Activated CD4-positive, alpha-beta T cell treated with anti-CD3 and anti-CD28 coated beads, Interleukin-2, amount 10 ng/mL, durations not matched to agents 7 days and 5 days (primary cell): ENCODE data around the gene HSPA9. TPM values are rescaled to one million over a fixed set of nuclear protein-coding genes. Genes with fewer than 3 reads are reported as not detected.

ENCODE experiments used
- CTCF ChIA-PET: fragments of 350-600 bp; sonication (Branson Sonifier 250); formaldehyde crosslinking; loops from one replicate; lab custom pipeline; 2021; ENCODE audit warnings: antibody characterized with exemption; lab: Charles Lee
- POLR2A ChIA-PET: fragments of 350-600 bp; sonication (Branson Sonifier 250); formaldehyde crosslinking; loops from one replicate; lab custom pipeline; 2021; ENCODE audit warnings: antibody characterized with exemption; lab: Charles Lee
- DNase-seq: peaks from one replicate; pipeline ENCODE4 v3.0.0-alpha.2; 2020
- H3K27ac Mint-ChIP-seq: one replicate; pipeline ENCODE4 v1.8.0; 2021; ENCODE audit warnings: mild to moderate bottlenecking, moderate library complexity, mixed read lengths
- H3K27me3 Mint-ChIP-seq: one replicate; pipeline ENCODE4 v1.8.0; 2021; ENCODE audit warnings: mixed read lengths
- H3K36me3 Mint-ChIP-seq: one replicate; pipeline ENCODE4 v1.8.0; 2021; ENCODE audit warnings: low read depth, mixed read lengths
- H3K4me1 Mint-ChIP-seq: one replicate; pipeline ENCODE4 v1.8.0; 2021; ENCODE audit warnings: mixed read lengths
- H3K4me3 Mint-ChIP-seq: one replicate; pipeline ENCODE4 v1.8.0; 2021; ENCODE audit warnings: mild to moderate bottlenecking, moderate library complexity, mixed read lengths
- H3K9me3 Mint-ChIP-seq: one replicate; pipeline ENCODE4 v1.8.0; 2021; ENCODE audit warnings: mixed read lengths
- total RNA-seq, 2 experiments: library from RNA; stranded (reverse); gene quantifications; one replicate each; pipeline ENCODE4 v1.2.3, GENCODE V29; 2021

HSPA9 gene
- total RNA-seq: 100 to 1,000 TPM; 168 to 171 TPM

DNA sequence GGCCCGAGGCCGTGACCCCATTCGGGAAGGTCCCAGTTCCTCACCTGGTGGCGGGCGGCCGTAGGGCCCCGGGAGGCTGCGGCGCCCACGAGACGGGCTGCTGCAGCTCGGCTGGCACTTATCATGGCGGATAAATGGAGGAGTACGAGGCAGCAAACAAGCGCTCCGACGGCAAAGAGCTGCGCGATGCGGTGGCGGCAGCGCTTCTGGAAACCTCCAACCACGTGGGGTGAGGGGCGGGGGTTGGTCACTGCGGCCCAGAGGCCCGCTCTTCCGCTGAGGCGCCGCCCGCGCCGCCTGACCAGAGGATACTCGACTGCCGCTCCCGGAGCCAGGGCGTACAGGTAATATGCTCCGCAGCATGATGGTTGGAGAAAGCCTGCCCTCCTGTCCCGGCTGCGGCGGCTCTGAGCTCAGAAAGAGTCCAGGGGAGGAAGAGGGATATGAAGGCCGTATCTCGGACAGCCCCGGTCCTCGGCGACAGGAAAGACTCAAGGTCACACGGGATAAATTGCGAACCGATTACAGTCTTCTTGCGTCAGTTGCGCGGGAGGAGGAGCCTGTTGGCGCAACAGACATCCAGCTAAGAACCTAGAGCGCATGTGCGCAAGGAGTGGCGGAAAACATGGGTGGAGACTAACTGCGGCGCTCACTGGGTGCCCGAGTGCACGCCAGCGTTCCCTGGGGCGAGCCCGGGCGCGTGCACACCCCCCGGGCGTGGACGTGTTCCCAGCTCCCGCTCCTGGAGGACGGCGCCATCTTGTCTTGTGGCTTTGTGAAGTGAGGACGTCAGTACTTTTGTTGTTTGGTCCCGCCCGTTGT is at the start of gene HSPA9:
Gene HSPA9 (minus strand): TSS at position 208 of the 822 bp plus-strand sequence. CDS start 83 bp downstream, at position 125.
- no peaks in the 10 kb centered on the region for H3K9me3 Mint-ChIP-seq
- peak within 1 kb of the TSS; percentile 98 for H3K4me3 Mint-ChIP-seq
- peak; percentile 98 for DNase-seq
- CTCF ChIA-PET: interaction anchor here (0.6 to 1.7 kb wide), 9 partner anchors 10 to 731 kb away, joined by 3 to 11 read pairs (median 4); partner anchors contain the start of genes ETF1 and KDM3B
- peaks cover 40% of the 10 kb centered on the region for H3K36me3 Mint-ChIP-seq
- no peaks in the 10 kb centered on the region for H3K27me3 Mint-ChIP-seq
- peak within 1 kb of the TSS; percentile 100 for H3K27ac Mint-ChIP-seq
- peaks cover 41% of the 10 kb centered on the region for H3K4me1 Mint-ChIP-seq
- POLR2A ChIA-PET: interaction anchor here (0.6 to 1.0 kb wide), 4 partner anchors 9 to 32 kb away, joined by 3 to 6 read pairs (median 4); partner anchors contain the start of gene ETF1

DNA sequence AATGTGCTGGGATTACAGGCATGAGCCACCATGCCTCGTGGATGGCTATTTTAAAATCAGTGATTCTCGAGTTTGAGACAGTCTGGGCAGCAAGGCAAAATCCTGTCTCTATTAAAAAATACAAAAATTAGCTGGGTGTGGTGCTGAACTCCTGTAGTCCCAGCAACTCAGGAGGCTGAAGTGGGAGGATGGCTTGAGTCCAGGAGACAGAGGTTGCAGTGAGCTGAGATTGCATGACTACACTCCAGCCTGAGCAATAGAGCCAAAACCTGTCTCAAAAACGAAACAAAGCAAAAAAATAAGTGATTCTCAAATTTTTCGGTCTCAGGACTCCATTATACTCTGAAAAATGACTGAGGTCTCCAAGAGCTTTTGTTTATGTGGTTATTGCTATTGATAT is 47.9 kb upstream of the HSPA9 start:
- H3K27me3 Mint-ChIP-seq: peaks cover 30% of the 10 kb centered on the region
- no peaks in the 10 kb centered on the region for H3K9me3 Mint-ChIP-seq
- H3K4me3 Mint-ChIP-seq: no peak overlapping the region
- ChIA-PET CTCF (no interaction called here), POLR2A (no interaction called here)
- no peak for DNase-seq
- H3K27ac Mint-ChIP-seq: no peak overlapping the region
- H3K4me1 Mint-ChIP-seq: no peaks in the 10 kb centered on the region
- H3K36me3 Mint-ChIP-seq: no peaks in the 10 kb centered on the region

- H3K4me1 Mint-ChIP-seq: no peaks in the 10 kb centered on the region
- H3K4me3 Mint-ChIP-seq: no peak overlapping the region
- H3K27me3 Mint-ChIP-seq: peaks cover 22% of the 10 kb centered on the region
- ChIA-PET CTCF (no interaction called here), POLR2A (no interaction called here)
- DNase-seq: no peak
- no peaks in the 10 kb centered on the region for H3K36me3 Mint-ChIP-seq
- H3K27ac Mint-ChIP-seq: no peak overlapping the region
- H3K9me3 Mint-ChIP-seq: no peaks in the 10 kb centered on the region
Observed at GRCh38 chr5:138622051-138622450, 46.9 kb upstream of the HSPA9 start.

DNA sequence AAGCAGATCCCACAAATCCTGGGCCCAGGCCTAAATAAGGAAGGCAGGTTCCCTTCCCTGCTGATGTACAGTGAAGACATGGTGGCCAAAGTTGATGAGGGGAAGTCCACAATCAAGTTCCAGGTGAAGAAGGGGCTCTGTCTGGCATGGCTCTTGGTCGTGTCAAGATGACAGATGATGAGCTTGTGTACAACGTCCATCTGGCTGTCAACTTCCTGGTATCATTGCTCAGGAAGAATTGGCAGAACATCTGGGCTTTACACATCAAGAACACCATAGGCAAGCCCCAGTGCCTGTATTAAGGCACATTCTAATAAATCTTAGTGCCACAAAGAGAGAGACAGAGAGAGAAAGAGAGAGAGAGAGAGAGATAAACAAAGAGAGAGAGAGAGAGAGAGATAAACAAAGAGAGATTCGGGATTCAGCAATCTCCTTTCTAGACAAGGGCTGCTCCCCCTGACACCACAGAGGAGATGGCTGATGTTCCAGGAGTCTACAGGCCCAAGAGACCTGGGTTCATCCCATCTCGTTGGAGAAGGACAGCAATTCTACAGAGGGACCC is 45.5 kb upstream of the HSPA9 start:
- Mint-ChIP-seq H3K27me3 (peaks cover 20% of the 10 kb centered on the region), H3K4me1 (no peaks in the 10 kb centered on the region), H3K36me3 (no peaks in the 10 kb centered on the region), H3K4me3 (no peak overlapping the region), H3K9me3 (no peaks in the 10 kb centered on the region), H3K27ac (no peak overlapping the region)
- POLR2A ChIA-PET: no interaction called here
- CTCF ChIA-PET: interaction anchor here (0.5 to 1.6 kb wide), 3 partner anchors 13 to 339 kb away, joined by 3 read pairs; no protein-coding TSS in a partner anchor
- no peak for DNase-seq

DNA sequence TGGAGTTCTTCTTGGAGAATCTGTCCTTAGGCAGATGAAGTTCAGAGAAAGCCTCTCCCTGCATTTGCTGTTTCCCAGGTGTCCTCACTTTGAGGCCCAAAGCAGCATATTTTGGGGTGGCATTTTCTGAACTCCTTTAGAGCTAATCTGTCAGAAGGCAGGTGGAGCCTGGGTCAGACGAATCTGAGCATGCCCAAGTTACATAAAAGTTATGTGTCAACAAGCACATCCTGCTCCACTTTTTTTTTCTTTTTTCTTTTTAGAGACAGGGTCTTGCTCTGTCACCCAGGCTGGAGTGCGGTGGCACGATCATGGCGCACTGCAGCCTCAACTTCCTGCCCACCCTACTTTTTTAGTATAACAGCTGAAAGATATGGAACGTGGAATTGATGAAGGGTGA is 41.3 kb upstream of the HSPA9 start:
- H3K4me1 Mint-ChIP-seq: peaks cover 2% of the 10 kb centered on the region
- no peaks in the 10 kb centered on the region for H3K36me3 Mint-ChIP-seq
- H3K27ac Mint-ChIP-seq: no peak overlapping the region
- POLR2A ChIA-PET: no interaction called here
- CTCF ChIA-PET: interaction anchor here (0.8 kb wide), 1 partner anchor 12 kb away, joined by 4 read pairs; no protein-coding TSS in a partner anchor
- no peaks in the 10 kb centered on the region for H3K9me3 Mint-ChIP-seq
- DNase-seq: no peak
- no peak overlapping the region for H3K4me3 Mint-ChIP-seq
- peaks cover 26% of the 10 kb centered on the region for H3K27me3 Mint-ChIP-seq

- ChIA-PET POLR2A (no interaction called here), CTCF (interaction anchor here (0.6 to 1.4 kb wide), 3 partner anchors 14 to 547 kb away, joined by 3 to 4 read pairs (median 3); partner anchors contain the start of gene KDM3B)
- Mint-ChIP-seq H3K9me3 (no peaks in the 10 kb centered on the region), H3K36me3 (no peaks in the 10 kb centered on the region), H3K4me1 (peaks cover 8% of the 10 kb centered on the region), H3K27ac (no peak overlapping the region), H3K4me3 (no peak overlapping the region), H3K27me3 (peaks cover 33% of the 10 kb centered on the region)
- DNase-seq: no peak
Observed at GRCh38 chr5:138615461-138615860, 40.3 kb upstream of the HSPA9 start.

- H3K4me1 Mint-ChIP-seq: peaks cover 8% of the 10 kb centered on the region
- no peak for DNase-seq
- H3K27ac Mint-ChIP-seq: no peak overlapping the region
- ChIA-PET CTCF (interaction anchor here (1.6 kb wide), 1 partner anchor 259 kb away, joined by 3 read pairs; the partner anchor contains the start of gene KDM3B), POLR2A (no interaction called here)
- H3K4me3 Mint-ChIP-seq: no peak overlapping the region
- H3K27me3 Mint-ChIP-seq: peaks cover 48% of the 10 kb centered on the region
- no peaks in the 10 kb centered on the region for H3K9me3 Mint-ChIP-seq
- no peaks in the 10 kb centered on the region for H3K36me3 Mint-ChIP-seq
Observed at GRCh38 chr5:138611678-138612218, 36.5 kb upstream of the HSPA9 start.

DNA sequence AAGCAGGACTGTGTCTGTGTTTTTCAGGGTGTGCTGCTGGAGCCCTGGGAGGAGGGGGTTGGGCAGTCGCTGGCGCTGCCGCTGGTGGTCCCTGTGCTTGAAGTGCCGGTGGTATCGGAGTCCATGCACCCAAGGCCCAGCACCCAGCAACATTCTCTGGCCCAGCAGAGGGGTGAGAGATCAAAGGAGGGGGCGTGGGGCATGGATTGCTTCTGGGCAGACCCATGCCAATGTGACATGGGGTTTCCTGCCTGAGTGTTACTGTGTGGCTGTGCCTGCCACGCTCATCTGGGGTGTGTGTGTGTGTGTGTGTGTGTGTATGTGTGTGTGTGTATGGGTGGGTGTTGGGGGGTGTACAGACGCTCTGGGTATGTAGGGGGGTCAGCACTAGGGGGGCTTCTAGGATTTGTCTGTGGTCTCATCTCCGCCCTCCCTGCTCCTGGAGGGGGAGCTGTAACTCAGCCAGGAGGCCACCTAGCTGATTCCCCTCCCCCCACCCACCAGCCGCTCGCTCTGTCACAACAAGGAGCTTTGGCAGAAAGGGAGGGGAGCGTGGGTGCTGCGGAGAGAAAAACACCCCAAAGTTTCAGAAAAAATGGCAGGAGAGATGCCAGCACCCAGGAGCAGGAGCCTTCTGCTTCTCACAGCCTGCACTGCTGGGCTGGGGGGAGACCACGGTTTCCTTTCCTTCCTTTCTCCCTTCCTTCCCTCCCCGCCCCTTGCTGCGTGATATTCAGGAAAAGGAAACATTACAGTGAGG is 35.9 kb upstream of the HSPA9 start:
- H3K27me3 Mint-ChIP-seq: peaks cover 52% of the 10 kb centered on the region
- CTCF ChIA-PET: interaction anchor here (1.3 kb wide), 1 partner anchor 35 kb away, joined by 3 read pairs; no protein-coding TSS in a partner anchor
- DNase-seq: no peak
- no peaks in the 10 kb centered on the region for H3K9me3 Mint-ChIP-seq
- no peaks in the 10 kb centered on the region for H3K36me3 Mint-ChIP-seq
- H3K4me3 Mint-ChIP-seq: no peak overlapping the region
- no peak overlapping the region for H3K27ac Mint-ChIP-seq
- POLR2A ChIA-PET: no interaction called here
- H3K4me1 Mint-ChIP-seq: peaks cover 8% of the 10 kb centered on the region

- Mint-ChIP-seq H3K27me3 (peaks cover 57% of the 10 kb centered on the region), H3K36me3 (no peaks in the 10 kb centered on the region), H3K27ac (no peak overlapping the region), H3K4me1 (peaks cover 8% of the 10 kb centered on the region), H3K9me3 (no peaks in the 10 kb centered on the region), H3K4me3 (no peak overlapping the region)
- no peak for DNase-seq
- POLR2A ChIA-PET: no interaction called here
- CTCF ChIA-PET: interaction anchor here (1.3 kb wide), 1 partner anchor 36 kb away, joined by 3 read pairs; no protein-coding TSS in a partner anchor
Observed at GRCh38 chr5:138610415-138610917, 35.3 kb upstream of the HSPA9 start.

DNA sequence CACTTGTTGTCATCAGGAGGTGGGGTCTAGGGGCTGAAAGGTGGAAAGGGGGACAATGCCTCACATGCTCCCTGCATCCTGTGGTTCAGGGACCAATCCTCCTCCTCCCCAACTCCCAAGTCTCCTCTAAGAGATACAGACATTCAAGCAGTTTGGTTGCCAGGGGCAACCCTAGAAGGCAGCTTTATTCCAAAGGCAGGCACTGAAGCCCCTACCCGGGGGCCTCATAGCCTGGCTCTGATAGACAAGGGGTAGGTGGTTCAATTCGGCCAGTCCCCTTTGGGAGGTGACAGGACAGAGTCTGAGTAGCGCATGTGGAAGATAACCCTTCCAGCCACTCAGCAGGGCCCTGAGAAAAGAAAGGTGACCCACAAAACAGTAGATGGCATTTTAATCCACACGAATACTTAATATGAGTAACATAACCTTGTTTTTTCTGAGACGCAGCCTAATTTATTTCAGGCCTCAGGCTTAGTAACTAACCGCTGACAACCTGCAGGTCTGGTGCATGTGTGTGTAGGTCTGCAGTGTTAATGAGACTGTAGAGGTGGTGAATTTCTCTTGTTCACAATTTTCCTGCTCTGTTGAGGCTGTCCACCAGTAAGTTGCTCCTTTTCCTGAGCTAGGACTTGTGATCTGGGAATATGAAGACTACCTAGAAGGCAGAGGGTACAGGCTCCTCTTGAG is 31.3 kb upstream of the HSPA9 start:
- CTCF ChIA-PET: no interaction called here
- peaks cover 56% of the 10 kb centered on the region for H3K27me3 Mint-ChIP-seq

GRCh38 chr5:138605254-138605972 is 30.2 kb upstream of the HSPA9 start:
- Mint-ChIP-seq H3K36me3 (no peaks in the 10 kb centered on the region), H3K4me1 (peaks cover 11% of the 10 kb centered on the region), H3K4me3 (no peak overlapping the region), H3K27me3 (peaks cover 49% of the 10 kb centered on the region), H3K9me3 (no peaks in the 10 kb centered on the region), H3K27ac (no peak overlapping the region)
- CTCF ChIA-PET: interaction anchor here (0.6 to 1.8 kb wide), 3 partner anchors 11 to 148 kb away, joined by 3 to 4 read pairs (median 4); partner anchors contain the start of gene CTNNA1
- POLR2A ChIA-PET: no interaction called here
- DNase-seq: no peak

More for the DNA sequence above, 31.3 kb upstream of the HSPA9 start:
- POLR2A ChIA-PET: no interaction called here
- Mint-ChIP-seq H3K27ac (no peak overlapping the region), H3K4me3 (no peak overlapping the region), H3K36me3 (no peaks in the 10 kb centered on the region), H3K4me1 (peaks cover 17% of the 10 kb centered on the region), H3K9me3 (no peaks in the 10 kb centered on the region)
- DNase-seq: no peak
